HG02885 (cell line): ENCODE results near the gene TMEM203.

Experiments
- ATAC-seq: cut with Tn5 transposase; IDR thresholded peaks from one replicate; pipeline ENCODE4 v1.9.1; 2021; ENCODE audit warnings: mild to moderate bottlenecking; ENCODE audit not compliant: unreplicated experiment, poor library complexity

The TMEM203 gene

DNA sequence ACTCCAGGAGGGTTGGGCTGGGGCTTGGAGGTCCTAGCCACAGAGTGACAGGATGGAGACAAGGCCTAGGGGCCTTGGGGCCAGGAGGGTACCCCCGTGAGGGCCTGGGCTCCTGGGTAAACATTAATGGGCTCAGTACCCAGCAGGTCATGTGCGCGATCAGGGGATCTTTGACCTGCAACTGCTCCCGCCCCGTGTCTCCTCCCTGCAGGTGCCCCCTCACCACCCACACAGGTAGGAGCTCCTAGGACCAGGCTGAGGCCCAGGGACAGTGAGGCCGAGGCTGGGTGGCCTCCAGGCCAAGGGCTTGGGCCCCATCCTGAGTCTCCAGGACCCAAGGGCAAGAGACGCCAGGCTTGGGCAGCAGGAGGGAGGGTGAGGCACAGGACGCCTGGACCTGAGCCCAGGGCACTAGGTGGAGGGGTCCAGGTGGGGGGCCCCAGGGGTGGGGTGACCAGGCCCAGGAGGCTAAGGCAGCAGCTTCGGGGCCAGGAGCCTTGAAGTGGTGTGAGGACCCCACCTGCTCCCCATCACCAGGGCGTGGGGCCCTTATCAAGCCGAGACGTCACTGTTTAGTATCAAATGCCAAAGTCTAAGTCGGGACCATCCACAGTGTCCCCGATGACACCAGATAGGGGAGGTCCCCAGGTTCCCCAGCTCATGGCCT is 25.4 kb upstream of the TMEM203 start, which contains the start of gene SLC34A3:
SLC34A3 (plus strand) TSS at position 197 of the 667 bp plus-strand sequence. CDS start 802 bp downstream, outside the sequence.
- no peak for ATAC-seq

DNA sequence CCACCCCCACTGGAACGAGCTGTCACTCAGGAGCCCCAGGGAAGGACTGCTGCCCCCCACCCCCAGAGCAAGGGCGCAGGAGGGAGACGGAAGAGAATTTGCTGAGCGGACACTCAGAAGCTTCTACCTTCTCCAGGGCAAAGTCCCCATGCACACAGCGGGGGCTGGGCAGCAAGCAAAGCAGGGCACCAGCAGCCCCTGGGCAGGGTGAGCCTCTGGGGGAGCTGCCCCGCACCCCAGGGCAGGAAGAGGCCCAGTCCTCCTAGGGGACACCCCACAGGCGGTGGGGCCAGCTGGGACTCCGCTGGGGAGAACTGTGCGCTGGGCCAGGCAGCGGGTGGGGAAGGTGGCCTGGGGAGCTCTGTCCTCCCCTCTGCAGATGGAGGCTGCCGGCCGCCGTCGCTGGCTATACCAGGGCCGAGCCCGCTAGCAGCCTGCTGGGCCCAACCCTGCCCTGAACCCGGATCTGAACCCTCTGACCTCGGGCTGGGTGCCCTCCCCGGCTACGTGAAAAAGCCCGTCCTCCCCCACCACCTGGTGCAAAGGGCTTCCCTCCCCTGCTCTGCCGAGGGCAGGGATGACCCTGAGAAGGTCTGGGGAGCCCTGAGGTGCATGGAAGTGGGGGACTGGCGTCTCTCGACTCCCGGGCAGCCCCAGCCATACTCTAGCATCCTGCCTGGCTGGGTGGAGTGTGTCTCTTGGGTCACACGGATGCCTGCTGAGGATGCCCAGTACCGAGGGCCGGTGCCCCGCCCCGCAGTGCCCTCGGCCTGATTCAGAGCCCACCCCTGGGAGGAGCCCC is 24.7 kb upstream of the TMEM203 start:
- no peak for ATAC-seq

DNA sequence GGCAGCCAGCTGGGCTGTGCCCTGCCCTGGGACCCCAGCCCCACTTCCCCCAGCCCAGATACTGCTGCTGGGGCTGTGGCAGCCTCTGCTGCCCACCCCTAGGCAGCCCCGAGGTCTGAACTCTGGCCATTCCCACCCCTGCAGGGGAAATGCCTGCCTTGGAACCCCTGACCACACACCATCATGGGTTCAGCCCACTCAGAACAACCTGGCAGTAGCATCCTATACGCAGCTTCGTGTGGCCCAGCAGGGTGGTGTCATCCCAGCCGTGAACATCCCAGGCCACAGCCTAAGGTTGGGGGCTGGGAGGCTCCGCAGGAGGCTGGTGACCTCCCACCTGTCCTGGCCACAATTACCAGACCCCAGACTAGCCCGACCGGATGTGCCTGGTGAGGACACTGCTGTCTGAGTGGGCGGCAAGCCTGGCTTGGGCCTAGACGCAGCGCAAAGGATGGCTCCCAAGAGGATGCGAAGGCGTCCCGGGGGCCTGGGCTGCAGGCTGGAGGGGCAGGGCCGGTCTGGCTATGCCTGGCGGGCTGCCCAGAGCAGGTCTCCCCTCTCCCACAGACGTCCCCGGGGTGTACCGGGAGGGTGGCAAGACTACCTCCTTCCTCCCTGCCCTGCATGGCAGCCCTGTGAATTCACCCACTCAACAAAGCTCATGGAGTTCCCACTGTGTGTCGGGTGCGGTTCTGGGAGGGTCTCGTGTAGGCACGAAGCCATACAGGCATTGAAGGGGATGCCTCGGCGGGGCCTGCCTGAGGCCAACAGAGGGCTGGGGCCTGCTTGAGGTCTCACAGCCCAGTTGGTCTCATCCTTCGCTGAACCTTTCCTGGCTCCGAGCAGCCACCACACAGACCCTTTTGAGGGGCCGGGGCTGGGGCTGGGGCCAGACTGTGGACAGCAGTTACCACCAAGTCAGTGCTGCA is 23.8 kb upstream of the TMEM203 start:
- ATAC-seq: no peak

DNA sequence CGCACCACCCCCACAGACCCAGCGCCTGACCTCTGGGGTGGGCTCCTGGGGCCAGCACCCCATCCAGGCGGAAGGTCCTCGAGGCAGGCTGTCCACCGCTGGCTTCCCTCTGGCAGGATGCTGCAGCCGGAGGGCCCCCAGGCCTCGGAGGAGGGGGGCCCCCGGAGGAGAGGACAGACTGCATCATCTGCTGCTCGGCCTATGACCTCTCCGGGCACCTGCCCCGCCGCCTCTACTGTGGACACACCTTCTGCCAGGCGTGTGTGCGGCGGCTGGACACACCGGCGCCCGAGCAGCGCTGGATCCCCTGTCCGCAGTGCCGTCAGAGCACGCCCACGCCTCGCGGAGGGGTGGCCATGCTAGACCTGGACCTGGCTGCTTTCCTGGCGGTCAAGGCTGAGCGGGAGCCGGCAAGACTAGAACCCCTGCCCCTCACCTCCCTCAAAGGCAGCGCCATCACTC is 23.1 kb upstream of the TMEM203 start:
- ATAC-seq: no peak

DNA sequence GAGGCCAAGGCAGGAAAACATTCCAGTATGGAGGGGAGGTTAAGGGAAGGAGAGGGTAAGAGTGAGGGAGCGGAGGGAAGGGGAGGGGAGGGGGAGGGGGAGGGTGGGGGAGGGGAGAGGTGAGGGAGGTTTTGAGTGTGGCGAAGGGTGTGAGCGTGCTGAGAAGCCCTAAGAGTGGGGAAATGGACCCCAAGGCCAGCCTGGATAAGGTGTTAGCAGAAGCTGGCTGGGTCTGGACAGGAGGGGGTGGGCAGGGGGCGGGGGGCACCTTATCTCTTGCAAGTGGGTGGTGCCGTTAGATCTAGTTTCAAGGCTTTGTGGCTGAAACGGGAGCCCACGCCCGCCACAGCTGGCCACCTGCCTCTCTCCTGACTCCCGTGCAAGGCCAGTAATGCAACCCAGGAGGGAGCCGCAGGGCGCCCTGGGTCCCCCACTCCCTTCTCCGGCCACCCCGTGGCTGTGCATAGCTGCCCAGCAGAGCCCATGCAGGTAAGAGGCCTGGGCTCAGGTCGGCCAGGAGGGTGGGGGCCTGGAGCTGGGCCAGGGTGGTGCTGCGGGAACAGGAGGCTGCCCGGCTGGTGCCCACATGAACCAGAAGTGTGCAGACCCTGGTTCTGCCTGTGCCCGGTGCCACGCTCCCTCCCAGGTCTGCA is 22.5 kb upstream of the TMEM203 start:
- no peak for ATAC-seq

DNA sequence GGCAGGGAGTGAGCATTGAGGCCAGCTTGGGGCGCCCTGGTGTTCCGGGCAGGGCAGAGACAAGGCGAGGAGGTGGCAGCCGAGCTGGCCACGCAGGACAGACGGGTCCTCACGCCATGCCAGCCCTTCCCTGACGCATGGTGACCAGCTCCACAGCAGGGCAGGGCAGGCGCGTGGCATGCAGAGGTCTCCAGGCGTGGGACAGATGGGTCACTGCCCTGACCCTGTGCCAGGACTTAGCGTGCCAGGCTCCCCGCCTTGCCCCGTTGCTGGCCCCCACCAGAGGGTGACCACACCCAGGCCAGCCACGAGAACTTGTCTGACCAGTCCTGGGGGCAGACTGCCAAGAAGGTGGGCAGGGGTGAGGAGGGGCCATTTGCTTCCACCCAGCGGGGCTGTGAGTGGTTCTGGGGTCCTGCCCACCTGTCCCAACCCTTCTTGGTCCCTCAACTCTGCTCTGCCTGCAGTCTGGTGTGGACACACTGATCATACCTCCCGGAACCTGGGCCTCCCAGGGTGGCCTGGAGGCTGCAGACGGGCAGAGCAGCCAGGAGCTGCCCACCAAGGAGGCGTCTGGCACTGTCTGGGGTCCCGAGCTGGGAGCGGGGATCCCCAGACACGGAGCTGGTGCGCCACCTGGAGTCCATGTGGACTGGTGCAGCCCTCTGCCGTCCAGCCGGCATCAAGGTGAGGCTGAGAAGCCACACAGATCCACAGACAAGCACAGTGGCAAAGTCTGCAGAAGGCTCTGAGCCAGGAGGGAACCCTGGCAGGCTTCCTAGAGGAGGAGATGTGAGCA is 21.8 kb upstream of the TMEM203 start, which contains the start of gene RNF224:
RNF224 (plus strand) TSS at position 449 of the 799 bp plus-strand sequence. CDS start 834 bp downstream, outside the sequence.
- ATAC-seq: no peak

DNA sequence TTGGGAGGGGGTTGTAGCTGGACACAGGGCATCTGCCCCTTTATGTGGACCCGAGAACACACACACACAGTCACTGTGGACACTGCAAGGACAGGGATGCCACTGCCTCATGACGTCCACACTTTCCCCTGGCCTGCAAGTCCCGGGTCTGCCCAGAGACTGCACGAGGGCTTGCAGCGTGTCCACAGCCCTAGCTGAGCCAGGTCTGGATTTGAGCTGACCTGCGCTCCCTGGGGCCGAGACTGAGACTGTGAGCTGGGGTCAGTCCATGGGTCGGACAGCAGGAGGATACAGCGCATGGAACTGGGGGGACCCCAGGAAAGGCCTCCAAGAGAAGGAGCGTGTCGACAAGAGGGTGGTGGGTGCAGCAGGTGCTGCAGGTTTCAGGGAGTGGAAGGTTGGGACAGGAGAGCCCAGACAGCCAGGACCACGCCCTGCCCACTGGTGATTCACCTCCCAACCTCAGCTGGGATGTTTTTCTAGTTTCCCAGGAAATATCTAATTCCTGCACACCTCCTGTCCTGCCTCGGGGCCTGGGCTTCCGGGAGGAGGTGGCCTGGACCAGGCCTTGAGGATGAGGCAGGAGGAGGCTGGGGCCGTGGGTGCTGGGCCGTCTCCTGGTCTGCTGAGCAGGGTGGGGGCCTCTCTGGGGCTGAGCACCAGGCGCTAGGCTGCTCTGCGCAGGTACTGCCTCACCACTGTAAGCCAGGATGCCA is 21.0 kb upstream of the TMEM203 start:
- ATAC-seq: no peak

DNA sequence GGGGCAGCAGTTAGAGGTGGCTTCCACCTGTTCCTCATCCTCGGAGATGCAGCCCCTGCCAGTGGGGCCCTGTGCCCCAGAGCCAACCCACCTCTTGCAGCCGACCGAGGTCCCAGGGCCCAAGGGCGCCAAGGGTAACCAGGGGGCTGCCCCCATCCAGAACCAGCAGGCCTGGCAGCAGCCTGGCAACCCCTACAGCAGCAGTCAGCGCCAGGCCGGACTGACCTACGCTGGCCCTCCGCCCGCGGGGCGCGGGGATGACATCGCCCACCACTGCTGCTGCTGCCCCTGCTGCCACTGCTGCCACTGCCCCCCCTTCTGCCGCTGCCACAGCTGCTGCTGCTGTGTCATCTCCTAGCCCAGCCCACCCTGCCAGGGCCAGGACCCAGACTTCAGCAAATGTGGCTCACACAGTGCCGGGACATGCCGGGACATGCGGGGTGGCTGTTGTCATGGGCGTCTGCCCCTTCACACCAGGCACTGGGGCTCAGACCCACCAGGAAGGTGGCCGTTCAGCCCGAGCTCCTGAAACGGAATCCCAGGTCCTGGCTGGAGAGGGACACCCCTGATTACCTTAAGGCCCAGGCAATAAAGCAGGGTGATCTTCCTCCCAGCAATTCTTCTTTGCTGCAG is 20.4 kb upstream of the TMEM203 start:
- ATAC-seq: no peak

DNA sequence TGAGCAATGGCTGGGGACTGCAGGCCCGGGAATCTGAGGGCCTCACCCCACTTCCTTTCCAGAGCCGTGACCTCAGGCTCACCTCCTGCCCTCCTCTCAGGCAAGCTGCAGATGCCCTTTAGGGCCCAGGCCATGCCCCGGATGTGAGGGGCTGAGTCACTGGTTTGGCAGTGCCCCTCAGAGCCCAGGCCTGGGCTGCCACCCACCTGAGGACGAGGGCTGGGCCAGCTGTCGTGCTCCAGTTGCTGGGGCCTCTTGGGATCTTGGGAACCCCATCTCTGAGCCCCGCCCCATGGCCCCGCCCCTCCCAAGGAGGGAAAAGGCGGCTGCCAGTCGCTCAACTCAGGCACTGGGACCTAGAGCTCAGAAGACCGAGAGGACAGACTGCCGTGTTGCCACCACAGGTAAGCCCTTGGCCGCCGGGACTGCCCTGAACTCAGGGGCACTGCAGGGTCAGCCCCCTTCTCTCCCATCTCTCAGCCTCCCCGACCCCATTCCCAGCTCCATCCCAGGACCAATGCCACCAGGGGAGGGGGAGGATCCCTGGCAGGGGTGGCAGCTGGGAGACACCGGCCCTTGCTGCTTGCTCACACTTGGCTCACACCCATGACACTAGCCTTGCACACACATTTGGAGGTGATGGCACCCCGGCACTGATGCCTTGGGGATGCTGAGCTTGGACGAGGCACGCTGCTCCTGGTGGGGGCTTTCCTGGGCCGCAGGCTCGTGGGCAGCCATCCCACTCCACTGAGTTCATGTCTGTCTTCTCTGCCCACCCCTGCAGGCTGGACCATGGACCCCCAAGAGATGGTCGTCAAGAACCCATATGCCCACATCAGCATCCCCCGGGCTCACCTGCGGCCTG is 19.6 kb upstream of the TMEM203 start, which contains the start of gene CYSRT1:
CYSRT1 (plus strand) TSS at position 345 of the 865 bp plus-strand sequence; CDS start at position 793, 448 bp downstream.
- ATAC-seq: no peak

DNA sequence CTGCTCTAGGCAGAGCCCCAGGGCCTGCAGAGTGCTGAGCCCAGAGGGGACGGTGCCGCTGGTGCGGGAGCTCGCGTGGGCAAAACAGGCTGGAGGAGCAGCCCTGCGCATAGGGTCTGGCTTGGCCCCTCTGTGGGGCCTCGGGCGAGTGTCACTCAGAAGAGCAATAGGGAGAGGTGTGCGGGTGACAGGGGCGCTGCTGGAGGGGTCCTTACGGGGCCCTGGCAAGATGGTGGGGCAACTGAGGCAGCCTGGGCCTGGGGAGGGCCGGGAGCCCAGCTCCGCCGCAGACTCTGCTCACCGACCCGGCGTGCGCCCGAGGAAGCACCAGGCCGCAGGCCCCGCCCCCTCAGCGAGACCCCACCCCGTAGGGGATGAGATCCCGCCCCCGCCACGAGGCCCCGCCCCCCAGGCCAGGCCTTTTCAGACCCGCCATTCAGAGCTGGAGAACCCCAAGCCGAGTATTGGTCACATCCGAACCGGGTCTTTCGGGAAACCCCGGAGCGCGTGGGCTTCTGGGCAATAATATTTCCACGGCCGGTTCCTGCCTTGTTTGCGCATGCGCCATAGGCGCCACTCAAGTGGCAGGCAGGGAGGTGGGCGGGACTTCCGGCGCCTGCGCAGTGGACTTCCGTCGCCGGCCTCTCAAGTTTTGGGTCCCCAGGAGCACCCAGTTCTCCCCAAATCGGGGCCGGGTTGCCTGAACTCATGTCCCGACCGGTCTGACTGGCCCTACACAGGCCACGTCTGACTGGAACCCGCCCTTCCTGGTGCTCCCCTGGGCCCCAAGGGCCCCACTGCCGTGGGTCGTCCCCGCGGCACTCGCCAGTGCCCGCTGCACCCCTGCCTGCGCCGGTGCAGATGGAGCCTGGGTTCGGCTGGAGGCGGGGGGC is 17.9 kb upstream of the TMEM203 start:
- ATAC-seq: peak; percentile 80

DNA sequence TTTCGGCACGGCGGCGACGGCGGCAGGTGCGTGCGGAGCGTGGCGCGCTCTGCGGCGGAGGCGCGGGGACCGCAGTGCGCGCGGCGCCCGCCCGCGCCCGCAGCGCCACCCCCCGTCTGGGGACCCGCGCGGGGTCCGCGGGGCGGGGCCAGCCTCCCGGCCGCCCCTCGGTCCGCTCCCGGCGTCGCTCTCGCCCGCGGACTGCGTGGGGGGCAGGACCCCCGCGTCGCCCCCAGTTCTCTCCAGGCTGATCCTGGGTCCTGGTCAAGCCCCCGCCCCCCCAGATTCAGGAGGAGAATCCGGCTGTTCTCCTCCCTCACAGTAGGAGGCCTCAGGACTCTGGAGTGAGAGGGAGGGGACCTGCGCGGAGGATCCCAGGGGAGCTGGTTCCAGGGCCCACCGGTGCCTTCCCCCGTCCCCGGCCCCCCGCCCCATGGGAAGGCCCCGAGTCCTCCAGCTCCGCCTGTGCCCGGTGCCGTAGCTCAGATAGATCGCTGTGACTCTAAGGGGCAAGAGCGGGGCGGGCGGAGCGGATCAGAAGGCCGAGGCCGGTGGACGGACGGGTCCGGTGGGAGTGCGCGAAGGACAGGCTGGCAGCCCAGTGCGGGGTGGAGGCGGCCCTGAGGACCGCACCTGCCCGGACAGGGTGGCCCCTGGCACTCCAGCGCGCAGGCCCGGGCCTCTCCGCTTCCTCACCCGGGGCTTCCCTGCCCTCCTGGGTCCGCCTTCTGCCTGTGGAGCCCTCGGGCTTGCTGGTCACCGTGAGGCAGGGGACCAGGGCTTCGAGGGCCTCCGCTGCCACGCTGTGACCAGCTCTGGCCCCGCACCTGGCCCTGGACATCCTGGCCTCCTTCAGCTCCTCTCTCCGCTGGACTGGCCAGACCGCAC is 17.0 kb upstream of the TMEM203 start, which contains the start of gene RNF208:
RNF208 (minus strand) TSS at position 51 of the 888 bp plus-strand sequence. CDS start 1,028 bp downstream, outside the sequence.
- ATAC-seq: no peak

DNA sequence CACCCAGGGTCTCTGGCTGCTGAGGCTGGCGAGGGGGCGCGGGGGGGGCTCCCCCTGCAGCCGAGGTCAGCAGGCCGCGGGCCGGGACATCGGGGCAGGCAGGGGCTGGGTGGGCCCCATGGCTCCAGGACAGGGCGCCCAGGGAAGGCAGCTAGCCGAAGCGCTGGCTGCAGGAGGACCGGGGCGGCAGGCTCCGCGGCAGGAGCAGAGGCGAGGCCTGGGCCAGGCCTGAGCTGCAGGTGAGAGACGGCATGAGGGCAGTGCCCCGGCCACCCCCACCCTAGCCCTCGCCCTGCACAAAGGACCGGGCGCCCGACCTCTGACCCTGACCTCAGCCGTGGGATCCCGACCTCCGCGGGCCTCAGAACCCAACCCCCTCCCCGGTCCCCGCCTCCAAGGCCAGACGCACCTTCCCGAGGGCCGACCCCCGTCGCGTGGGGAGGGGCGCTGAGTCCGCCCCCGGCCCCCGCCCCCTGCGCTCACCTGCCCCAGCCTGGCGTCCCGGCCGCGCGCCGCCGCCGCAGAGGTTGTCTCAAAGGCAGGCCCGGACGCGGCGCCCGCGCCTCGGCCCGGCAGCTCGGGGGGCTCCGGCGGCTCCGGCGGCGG is 16.2 kb upstream of the TMEM203 start:
- no peak for ATAC-seq

DNA sequence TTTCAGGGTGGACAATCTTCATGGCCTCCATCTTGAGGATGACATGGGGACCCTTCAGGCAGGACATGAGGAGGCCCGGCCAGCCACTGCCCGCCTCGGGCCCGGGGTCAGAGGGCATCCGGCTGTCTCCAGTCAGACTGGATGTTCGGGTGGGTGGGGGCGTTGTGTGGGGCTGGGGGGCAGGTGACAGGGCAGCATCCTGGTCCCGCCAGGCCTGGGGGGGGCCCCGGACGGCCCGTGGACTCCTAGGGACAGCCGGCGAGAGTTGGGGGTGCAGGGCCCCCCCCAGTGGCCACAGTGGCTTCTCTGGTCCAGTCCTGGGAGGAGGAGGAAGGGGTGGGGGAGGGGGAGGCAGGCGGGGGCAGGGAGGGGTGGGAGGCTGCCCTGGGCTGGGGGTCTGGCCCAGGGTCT is 15.7 kb upstream of the TMEM203 start:
- no peak for ATAC-seq

DNA sequence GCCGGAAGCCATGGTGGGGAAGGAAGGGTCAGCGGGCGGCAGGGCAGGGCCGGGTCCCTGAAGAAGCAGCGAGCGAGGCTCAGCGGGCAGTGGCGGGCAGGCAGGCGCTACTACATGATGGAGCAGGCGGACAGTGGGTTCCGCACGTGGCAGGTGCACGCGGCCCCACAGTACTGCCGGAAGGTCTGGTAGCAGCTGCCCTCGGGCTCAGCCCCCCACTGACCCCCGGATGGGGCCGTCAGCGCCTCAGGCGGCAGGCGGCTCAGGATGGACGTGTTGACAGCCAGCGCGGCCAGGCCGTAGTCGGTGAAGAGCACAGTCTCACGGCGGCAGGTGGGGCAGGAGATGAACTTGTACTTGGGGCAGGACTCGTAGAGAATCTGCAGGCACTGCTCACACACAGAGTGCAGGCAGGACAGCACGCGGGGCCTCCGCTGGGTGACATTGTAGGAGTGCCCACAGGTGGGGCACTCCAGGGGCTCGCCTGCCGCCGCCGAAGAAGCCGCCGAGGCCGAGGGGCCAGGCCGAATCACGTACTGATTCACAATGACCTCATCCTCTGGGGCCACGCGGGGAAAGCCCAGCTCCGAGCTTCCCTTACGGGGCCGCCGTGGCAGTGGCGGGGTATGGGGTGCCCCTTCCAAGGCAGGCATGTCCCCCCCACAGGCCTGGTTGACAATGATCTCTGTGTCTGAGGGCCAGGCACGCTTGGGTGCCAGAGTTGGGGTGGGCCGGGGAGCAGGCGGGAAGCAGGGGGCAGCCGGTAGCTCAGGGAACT is 15.1 kb upstream of the TMEM203 start:
- no peak for ATAC-seq
